HK-2 (cell line): ENCODE results near the gene RCSD1.

Source experiments
- DNase-seq: peaks from one replicate; pipeline ENCODE4 v3.0.0-alpha.2; 2018; ENCODE audit not compliant: unreplicated experiment

RCSD1 gene

DNA sequence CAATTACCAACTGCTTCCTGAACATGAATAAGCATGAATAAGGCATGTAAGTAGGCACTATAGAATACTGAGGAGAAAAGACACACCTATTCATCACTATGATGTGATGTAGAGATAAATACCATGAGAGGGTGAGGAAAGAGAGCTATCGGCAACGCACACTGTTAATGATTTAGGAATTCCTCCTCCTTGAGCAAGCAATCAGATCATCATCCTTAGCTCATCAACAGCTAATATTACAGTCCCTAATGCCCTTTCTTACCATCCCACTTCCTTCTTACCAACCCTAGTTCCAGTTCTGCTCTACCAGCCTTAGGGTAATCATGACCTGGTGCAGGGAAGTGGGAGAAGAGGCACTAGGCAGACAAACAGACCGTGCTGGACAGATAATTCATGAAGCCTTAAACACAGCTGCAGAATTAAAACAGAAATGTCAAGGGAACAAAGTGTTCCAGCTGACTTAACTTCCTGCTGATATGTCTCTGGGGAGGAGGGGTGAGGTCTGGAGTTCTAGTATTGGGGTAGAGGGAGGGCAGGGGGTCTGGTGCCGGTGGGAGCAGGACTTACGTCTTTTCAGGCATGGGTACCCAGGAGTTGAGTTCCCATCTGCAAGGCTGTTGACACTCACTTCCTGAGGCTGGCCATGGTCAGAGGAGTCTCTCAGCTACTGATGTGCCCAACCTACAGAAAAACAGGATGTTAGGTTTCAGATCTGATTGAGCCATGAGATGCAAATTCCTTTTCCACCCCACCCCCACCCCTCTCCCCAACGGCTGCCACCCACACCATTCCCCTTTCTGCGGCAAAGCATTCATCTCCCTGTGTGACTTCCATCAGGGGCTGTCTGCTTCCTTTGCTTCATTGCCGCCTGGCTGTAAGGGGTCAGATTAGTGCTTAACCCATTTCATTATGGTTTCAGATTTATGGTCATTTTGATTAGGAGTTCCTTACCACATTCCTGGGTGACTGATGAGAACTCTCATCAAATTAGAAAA lies 12.6 kb upstream of the RCSD1 start:
- DNase-seq, result no peak

DNA sequence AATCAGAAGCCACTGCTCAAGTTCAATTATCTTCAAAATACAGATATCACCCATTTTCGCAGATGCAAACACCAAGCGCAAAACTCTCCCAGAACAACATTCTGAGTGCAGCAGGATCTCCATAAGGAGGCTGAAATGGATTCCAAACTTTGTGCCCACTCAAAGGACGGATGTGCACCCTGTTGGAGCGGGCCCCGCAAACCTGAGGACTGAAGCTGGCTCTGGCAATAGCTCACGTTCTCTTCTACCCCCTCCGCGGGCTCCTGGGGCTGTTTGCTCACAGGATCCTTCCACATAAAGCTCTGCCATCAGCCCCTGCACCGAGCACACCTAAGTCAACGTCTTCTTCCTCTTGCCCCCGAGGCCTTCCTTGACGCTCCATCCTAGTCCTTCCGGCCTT lies 11.7 kb upstream of the RCSD1 start:
- DNase-seq, result no peak

- no peak for DNase-seq
These were observed 11.2 kb upstream of the RCSD1 start for GRCh38 chr1:167618789-167619188.

DNA sequence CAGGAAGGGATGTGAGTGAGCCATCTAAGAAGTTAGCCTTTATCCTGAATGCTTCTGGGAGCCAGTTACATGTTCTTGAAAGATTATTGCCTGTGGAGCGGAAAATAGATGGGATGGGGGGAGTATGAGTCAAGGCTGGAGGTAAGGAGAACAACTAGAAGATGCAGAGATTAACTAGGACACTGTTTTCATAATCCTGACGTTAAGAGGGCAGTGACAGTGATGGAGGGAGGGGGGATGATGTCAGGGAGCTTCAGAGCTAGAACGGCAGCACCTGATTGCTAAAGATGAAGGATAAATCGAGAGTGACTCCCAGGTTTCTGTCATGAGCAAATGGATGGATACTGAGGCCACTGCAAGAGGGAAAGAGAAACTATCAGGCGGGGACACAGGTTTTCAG lies 10.0 kb upstream of the RCSD1 start:
- DNase-seq, result no peak

DNA sequence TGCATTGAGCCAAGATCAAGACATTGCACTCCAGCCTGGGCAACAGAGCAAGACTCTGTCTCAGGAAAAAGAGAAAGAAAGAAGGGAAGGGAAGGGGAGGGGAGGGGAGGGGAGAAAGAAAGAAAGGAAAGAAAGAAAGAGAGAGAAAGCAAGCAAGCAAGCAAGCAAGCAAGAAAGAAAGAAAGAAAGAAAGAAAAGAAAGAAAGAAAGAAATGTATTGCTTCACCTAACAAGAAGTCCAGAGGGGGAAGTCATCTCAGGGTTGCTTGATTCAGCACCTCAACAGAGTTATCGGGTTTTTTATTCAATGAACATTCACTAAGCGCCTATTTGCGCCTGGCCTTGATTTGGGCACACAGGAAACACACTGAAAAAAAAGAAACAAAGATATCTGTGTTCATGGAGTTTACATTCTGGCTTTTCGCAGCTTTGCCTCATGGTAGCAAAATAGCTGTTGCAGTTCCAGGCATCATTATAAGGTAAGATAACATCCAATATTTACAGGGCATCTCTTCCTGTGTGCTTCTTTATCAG lies 8.2 kb upstream of the RCSD1 start:
- no peak for DNase-seq

- DNase-seq, result no peak
These were observed 6.1 kb upstream of the RCSD1 start for GRCh38 chr1:167623951-167624350.

DNA sequence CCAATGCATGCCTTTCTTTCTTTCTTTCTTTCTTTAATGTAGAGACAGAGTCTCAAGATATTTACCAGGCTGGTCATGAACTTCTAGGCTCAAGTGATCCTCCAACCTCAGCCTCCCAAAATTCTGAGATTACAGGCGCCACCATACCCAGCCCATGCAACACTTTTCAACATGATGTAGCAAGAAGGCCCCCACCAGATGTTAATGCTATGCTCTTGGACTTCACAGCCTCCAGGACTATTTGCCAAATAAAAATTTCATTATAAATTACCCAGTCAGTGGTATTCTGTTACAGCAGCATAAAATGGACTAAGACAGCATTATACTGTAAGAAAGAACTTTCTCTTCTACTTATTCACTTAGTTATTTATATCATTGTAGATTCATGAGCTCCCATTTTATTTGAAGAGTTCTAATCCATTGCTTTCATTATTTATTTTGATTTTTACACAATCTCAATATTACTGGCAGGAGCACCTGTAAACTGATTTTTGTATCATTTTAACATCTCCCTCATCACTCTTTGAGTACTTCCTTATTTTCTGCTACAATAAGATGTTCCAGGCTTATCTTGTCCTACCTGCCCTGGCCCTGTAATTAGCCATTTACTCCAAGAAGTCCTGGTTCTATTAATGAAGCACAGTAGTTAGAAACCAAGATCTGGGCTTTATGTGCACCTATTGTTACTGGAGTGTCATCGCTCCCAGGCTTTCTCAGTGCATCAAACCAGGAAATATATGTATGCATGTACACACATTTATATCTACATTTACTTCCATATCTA lies 4.8 kb upstream of the RCSD1 start:
- no peak for DNase-seq

DNA sequence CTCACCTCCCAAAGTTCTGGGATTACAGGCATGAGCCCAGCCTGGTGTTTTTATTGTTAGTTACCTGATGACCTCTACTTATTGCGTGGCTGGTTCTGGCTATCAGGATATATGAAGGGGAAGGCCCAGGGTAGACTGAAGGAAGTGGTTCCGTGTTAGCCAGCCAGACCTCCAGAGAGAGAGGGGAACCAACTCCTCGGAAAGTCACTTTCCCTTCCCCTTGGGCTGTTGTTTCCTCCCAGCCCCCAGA lies 2.5 kb upstream of the RCSD1 start:
- DNase-seq, result no peak

GRCh38 chr1:167627865-167628641 lies 2.0 kb upstream of the RCSD1 start:
- DNase-seq, result no peak

DNA sequence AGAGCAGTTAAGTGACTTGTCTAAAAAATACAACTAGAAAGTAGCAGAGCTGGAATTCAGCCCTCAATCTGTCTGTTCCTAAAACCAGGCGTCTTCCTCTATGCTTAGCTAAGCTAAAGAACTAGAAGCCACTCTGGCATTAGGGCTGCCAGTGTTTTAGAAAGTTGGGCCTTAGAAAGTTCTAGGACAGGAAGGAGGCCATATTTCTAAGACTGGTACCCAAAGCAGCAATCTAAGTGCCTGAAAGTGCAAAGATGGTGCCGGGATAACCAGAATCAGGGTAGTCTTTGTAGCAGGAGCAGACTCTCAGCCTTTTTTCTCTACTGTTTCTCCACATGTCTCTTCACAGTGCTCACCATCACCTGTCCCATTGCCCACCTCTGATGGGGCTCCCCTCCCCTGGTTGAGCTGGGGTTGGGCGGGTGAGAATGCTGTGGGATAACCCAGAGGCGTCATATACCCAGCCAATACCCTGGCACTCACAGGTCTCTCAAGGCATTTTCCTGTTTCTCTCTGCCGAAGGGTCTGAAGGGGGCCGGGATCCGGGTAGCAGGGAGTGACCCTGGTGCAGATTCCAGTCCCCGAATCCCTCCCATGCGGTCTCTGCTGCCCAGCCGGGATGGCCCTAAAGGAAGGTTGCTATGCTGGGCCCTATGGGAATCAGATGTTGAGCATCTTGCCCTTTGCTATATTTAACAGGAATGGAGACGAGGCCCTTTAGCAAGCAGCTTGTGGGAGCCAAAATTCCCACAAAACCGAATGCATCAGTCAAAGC lies 1.1 kb upstream of the RCSD1 start:
- DNase-seq, result no peak

- DNase-seq, result no peak
These were observed 745 bp downstream of the RCSD1 start for GRCh38 chr1:167630568-167631385.

GRCh38 chr1:167631386-167631935 lies 1.4 kb downstream of the RCSD1 start:
- no peak for DNase-seq

- no peak for DNase-seq
These were observed 2.0 kb downstream of the RCSD1 start for GRCh38 chr1:167631936-167632614.

DNA sequence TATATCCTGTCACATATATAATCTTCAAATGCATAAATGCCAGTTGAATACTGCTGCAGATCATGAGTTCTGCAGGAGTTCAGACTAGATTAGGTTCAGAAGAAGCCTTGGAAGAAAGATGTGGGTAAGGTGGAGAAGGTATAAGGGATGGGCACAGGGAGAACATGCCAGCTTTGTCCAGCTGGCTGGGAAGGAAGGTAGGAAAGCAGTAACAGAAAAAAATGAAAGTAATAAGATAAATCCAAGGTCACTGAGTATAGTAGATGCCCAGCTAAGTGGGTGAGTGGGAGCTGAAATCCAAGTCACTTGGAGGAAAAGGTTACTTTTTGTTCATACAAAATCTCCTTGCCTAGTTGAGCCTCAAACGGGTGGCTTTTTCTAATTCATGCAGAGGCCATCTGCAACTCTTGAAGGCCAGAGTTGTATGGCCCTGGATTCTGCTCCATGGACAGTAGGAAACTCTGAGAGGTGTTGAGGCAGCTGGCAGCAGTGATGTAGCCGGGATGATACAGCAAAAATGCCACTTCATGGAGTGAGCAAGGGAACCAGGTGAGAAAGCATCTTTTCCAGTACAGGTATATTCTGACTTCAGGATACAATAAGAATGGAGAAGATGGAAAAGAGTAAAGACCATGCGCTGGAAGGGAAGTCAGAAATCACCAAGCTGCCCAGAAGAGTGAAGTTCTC lies 3.4 kb downstream of the RCSD1 start:
- no peak for DNase-seq

- DNase-seq, result no peak
These were observed 4.4 kb downstream of the RCSD1 start for GRCh38 chr1:167634435-167634834.

DNA sequence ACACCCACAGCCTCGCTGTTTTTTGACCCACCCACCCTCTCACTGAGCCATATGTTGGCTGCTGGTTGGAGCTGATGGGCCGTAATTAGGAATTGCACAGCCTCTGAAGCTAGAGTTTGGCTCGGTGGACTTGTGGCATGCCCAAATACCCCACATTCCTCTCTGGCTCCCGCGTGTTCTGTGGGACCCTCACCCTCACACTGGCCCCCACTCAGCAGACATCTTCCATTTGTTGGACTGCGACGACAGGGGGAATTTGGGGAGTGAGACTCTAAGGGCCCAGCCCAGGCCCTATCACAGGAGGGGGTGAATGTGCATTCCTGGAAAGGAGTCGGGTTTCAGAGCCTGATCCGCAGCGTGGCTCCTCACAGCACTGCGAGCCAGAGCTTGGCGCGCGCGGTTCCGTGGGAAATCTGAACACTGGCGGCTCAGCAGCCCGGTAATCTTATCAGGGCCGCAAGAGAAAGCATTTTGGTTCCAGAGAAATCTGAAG lies 5.2 kb downstream of the RCSD1 start:
- no peak for DNase-seq

- DNase-seq, result no peak
These were observed 5.9 kb downstream of the RCSD1 start for GRCh38 chr1:167635941-167636340.

DNA sequence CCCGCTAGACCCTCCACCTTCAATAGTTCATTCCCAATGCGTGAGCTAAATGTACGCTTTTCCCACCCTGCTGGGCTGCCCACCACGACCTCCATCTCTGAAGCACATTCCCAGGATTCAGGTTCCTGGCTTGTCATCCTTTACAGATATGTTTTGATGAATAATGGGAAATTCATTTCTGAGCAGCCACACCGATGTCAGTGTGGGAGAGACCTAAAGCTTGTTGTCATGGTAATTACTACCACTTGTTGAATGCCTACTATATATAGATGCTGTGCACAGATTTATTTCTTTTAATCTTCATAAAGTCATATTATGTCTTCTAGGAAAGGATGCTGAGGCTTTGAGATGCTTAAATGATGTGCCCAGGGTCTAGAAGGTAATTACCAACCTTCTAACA lies 8.0 kb downstream of the RCSD1 start:
- no peak for DNase-seq

DNA sequence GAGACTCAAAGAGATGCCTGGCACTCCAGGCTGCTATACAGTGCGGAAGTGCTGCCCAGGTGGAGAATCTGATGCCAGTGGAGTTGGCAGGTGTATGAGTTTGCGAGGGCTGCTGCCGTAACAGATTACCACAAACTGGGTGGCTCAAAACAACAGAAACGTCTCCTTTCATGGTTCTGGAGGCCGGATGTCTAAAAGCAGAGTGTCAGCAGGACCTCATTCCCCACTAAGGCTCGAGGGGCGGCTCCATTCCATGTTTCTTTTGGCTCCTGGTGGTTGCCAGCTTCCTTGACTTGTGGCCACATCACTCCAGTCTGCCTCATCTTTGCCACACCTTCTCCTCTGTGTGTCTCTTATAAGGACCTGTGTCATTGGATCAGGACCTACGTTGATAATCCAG lies 10.0 kb downstream of the RCSD1 start:
- no peak for DNase-seq
